ENCODE measurements around the gene NHEJ1.

DNA sequence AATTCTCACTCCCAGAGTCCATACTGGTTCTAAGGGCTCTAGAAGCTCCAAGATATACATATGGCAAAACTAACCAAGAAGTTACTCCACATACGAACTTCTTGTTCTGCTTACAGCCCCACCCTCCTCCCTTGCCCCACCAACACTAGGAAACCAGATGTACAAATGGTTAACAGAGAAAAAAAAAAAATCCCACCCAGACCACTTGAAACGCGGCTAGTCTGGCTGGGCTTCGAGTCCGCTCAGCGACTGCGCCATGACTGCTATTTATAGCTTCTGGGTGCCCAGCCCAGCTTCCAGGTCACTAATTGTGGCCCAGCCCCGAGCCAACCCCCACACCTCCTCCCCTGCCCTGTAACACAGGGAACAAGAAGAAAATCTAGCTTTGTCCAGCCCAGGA is 52.9 kb downstream of the NHEJ1 start:
- TF ChIP-seq, protein P1, sequence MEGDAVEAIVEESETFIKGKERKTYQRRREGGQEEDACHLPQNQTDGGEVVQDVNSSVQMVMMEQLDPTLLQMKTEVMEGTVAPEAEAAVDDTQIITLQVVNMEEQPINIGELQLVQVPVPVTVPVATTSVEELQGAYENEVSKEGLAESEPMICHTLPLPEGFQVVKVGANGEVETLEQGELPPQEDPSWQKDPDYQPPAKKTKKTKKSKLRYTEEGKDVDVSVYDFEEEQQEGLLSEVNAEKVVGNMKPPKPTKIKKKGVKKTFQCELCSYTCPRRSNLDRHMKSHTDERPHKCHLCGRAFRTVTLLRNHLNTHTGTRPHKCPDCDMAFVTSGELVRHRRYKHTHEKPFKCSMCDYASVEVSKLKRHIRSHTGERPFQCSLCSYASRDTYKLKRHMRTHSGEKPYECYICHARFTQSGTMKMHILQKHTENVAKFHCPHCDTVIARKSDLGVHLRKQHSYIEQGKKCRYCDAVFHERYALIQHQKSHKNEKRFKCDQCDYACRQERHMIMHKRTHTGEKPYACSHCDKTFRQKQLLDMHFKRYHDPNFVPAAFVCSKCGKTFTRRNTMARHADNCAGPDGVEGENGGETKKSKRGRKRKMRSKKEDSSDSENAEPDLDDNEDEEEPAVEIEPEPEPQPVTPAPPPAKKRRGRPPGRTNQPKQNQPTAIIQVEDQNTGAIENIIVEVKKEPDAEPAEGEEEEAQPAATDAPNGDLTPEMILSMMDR (IDR thresholded peaks at IDR 0.05; ENCODE audit: low read length): no peak
- no peak for TF ChIP-seq EZH2 (IDR thresholded peaks at IDR 0.05; ENCODE audit: borderline replicate concordance, low read length)

Data from OCI-LY1 (cell line).